AML-193 (cell line): ENCODE measurements around the gene TSSK6.

Experiments
- DNase-seq, 2 experiments: peaks; one replicate each; lab custom pipeline; 2025; lab: John Stamatoyannopoulos, UW

TSSK6 gene

DNA sequence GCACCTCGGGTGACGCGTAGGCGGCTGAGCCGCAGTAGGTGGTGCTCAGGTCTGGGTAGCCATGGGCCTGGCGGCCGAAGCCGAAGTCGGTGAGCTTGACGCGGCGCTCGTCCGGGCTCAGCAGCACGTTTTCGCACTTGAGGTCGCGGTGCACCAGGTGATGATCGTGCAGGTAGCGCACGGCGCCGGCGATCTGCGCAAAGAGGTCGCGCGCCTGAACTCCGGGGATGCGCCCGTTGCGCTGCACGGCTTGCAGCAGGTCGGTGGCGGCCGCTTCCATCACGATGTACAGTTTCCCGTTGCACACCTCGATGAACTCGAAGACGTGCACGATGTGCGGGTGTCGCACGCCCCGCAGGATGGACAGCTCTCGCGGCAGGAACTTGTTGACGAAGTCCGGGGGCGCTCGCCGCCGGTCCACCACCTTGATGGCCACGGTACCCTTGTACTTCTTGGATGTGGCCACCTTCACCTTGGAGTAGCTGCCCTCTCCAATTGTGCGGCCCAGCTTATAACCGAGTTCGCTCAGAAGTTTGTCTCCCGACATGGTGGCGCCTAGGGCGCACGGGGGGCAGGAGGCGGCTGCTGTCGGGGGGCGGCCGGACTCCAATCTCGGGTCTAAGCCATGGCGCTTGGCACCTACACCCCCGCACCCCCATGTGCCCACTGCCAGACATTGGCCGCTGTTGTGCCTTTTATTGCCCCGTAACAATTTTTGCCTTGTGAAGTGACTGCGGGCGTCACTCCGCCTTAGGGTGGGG lies at the start of gene TSSK6:
Gene TSSK6 (minus strand): TSS at position 668 of the 761 bp plus-strand sequence. CDS start 121 bp downstream, at position 547.
- DNase-seq = no peak

DNA sequence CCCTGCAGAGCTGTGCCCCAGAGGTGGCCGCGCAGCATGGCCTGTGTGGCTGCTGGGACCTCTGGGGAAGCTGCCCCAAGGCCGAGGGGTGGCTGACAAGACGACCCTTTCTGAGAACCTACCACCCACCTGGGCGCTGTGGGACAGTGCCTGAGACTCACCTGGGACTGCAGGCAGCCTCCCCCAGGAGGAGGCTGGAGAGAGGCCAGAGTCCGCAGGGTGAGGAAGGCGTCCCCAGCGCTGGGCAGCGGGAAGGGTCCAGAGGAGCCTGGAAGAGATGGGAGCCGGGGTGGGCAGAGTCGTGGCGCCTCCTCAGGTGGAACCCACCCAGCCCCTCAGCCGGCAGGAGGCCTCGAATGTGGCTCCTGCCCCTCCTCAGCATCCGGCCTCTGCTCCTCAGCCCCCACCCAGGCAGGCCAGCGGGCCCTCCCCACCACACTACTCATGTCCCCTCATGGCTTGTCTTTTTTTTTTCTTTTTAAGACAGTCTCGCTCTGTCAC lies 48.0 kb upstream of the TSSK6 start:
- no peak for DNase-seq

DNA sequence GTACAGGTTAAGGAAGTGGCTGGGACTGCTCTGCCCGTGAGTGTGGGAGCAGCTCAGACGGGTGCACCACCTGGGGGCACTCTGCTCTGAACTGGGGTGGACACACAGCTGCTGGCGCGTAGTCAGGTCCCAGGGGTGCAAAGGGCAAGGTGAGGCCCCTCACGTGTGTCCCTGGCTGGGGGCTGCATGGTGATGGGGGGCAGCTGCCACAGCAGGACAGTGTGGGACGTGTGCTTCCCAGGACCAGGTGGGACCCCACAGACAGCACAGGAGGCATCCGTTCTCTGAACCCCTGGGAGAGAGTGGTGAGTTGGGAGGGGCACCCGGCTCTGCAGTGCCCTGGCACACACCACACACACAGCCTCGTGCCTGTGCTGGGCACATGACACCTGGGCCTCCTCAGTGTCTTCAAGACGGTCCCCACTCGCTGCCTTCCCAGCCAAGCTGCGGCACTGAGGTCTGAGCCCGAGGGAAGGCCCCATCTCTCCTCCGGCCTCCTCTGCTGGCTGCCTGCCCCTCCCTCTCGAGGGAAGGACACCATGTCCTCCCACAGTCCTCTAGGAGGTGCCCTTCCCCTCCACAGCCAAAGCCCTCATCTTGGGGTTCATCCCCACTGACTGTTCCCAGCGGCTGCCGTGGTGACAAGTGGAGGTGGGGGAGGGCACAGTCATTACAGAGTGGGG lies 47.5 kb upstream of the TSSK6 start:
- peak in 1 of 2 experiments; percentile 3 for DNase-seq

DNA sequence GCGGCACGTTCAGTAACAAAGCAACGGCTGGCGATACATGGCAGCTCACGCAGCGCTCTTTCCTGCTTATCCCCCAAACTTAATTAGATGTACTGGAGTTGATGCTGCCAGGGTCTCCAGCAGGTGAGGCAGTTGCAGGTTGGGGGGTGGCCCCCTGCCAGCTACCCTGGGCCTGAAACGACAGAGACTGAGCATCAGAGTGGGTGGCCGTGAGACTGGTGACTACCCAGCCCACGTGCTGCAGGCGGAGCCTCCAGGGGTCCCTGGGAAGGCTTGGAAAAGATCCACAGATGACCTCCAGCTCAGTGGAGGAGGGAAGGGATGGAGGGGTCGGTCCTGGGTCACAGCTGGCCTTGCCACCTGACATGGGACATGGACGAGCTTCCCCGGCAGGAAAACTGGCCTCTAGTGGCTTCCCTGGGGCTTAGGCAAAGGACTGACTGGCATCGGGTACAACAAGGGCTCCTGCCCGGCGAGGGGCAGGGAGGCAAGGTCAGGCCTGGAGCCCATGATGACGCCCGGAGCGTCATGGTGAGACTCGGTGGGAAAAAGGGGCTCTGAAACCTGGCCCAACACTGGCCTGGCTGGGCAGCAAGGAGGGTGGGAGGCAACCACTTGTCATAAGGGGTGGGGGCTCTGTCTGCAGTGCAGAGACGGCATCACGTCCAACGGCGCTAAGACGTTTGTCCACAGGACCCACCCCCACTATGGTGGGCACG lies 46.8 kb upstream of the TSSK6 start:
- DNase-seq = no peak

DNA sequence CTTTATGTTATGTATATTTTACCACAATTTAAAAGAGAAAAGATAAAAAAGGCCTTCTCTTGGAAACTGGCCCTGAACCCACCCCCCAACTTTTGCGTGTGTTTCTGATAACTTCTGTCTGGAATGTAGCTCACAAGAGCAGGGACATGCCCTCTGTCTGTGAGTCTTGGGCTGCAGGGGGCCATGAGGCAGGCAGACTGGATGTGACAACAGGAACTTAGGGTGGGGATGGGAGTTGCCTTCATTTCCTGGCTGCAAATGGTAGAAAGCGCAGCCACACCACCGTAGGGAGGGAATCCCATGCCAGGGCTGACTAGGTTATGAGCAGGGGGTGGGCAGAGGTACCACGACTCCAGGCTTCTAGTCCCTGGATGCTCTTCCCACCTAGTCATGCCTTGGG lies 44.6 kb upstream of the TSSK6 start:
- DNase-seq = no peak

DNA sequence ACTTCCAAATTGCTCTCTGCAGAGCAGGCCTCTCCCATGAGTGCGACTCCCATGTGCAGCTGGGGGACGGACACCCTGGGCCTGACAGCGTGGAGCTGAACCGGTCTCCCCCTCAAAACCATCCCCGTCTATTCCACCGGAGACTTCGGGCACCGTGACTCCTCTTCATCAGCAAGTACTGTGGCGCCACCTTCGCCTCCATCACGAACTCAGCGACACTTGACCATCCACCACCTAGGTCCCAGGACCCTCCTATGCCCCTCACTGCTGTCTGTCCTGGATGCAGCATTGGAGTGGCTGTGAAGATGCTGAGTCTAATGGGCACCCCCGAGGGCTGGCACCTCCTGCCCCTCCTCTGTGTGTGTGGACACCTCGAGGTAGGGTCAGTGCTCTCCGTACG lies 43.3 kb upstream of the TSSK6 start:
- no peak for DNase-seq

DNA sequence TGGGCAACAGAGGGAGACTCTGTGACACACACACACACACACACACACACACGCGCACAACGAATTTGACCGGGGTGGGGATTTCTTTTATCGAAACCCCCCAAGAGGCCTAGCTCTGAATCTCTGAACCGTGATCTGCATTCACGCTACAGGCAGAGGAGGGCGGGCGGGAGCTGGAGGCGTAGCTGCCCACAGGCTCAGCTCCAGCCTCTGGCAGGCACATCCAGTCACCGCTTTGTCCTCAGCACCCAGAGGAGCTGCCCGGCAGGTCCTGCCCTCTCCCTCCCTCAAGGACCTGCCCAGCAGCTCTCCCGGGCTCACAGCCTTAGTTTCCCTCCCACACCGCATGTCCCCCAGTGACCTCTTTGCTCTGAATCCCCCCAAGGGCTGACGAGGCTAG lies 42.7 kb upstream of the TSSK6 start:
- DNase-seq = no peak

DNA sequence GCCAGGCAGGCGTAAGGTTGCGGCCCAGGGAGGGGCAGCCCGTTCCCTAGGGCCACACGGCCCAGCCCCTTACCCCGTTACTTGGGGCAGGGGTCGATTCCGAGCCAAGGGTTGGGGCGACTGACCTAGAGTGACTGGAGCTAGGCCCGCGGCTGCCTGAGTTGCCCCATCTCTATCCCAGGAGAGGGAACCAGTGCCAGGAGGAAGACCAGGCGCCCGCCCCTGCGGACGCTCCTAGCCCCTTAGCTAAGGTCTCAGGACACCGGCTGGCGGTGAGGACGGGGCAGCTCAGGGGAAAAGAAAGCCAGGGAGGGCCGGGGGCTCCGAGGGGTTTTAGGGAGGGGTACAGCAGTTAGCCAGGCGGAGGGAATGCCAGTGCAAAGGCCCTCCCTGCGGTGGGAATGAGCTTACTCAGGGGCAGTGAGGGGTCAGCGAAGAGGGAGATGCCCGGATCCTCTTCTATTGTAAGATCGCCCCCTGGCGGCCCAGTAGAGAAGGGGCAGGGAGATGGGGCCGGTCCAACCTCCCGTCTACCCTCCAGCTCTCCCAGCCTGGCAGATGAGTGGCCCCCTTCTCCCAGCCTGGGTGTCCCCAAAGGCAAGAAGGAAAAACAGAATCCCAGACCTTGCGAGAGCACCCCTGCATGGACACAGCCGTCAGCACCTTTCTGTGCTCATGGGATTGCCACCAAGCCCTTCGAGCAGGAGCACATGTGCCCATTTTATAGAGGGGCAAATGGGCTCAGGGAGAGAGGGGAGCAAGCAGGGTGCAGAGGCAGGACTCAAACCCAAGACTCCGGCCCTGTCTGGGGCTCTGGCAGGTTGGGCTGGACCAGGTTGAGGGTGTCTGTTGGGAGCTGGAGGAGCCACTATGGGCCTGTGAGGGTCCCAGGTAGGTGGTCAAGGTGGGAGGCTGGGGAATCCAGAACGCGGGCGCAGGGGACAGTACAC lies 39.0 kb upstream of the TSSK6 start:
- peak; percentile 31 to 35 for DNase-seq

DNA sequence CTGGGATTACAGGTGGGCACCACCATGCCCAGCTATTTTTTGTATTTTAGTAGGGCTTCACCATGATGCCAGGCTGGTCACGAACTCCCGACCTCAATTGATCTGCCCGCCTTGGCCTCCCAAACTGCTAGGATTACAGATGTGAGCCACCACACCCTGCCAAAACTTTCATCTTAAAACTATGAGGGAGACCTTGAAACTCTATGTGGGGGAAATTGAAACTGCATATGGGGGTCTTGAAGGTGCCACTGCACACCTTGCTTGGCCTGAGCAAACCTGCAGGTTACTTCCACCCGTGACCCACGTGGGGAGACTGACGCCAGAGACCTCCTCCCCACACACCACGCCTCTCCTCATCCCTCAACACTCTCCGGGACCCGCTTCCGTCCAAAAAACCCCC lies 38.3 kb upstream of the TSSK6 start:
- no peak for DNase-seq

DNA sequence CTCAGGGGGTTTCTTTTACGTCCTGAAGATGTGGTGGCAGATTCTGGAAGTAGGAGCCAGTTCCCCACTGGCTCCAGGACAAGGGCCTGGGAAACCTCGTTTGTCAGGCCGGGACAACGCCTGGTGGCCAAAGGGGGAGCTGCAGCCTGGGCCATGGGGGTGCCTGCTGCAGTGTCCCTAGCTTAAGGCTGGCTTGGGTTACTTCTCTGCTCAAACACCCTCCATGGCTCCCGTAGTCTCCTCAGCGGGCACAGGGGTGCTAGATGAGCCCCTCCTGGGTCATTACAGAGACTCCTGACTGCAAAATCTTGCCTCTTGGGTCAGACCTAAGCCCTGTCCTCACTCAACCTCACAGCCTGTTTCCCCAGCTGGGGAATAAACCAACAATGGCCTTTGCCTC lies 37.5 kb upstream of the TSSK6 start:
- peak in 1 of 2 experiments; percentile 8 for DNase-seq

DNA sequence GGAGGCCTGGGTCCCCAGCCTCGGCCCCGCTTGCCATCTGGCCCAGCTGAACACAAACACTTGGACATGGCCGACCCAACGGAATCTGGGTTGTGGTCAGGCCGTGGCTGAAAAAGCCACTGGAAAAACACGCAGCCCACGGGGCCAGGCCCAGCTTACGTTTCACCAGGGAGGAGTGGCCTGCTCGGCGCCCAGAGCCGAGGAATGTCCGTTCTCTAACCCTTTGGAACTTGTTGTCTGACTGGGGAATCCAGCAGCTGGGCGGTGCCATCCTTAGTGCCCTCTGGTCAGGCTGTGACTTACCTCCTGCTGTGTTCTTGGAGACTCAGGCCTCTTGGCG lies 36.5 kb upstream of the TSSK6 start:
- no peak for DNase-seq

DNA sequence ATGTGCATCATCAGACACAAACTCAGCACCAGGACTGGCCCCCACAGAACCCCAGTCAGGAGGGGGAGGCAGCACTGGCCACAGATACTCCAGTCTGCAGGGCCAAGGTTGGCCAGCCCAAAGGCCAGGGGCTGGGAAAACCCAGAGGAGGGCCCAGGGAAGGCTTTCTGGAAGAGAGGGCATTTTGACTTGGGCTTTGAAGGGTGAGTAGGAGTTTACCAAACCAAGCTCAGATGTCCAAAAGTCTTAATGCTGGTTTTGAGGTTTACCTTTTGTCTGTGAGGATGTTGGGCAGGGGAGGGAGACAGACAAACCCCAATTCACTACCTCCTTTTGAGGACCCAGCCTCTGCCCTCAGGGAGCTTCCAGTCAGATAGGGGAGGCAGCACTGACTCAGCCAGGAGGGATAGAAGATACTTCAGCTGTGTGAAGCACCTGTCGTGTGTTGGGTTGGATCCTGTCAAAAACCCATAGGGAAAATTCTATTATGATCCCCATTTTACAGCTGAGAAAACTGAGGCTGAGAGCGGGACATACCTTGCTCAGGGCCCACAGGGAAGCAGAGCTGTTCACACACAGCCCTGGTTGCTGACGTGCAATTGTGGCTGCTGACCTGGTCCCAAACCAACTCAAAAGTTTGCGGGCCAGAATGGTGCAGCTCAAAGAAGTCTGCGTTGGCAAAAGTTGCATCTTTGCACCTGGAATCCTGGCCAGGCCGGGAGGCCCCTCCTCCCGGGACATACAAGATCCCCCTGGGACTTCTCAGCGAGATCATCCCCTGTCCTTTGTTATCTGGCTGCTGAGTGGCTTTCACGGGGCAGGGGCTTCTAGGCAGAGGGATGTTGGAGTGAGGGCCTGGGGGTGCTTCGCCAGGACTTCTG lies 35.9 kb upstream of the TSSK6 start:
- no peak for DNase-seq

DNA sequence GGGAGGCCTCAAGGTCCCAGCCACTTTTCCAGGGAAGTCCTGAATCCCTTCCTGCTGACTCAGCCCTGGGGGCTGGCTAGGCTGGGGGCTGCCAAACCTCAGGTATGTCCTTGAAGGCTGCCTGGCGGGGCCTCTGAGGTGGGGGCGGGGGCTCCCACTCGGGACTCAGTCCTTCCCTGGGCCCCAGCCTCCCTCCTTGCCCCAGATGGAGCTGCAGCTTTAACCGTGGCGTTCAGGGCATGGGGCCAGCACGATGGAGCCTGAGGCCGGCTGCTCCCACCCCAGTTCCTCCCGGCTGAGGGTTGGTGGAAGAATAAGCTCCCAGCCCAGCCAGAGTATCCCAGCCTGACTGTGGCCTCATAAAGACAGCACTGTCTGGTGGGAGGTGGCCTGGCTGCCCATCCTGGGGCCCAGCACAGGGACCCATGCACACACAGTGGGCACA lies 35.2 kb upstream of the TSSK6 start:
- no peak for DNase-seq

DNA sequence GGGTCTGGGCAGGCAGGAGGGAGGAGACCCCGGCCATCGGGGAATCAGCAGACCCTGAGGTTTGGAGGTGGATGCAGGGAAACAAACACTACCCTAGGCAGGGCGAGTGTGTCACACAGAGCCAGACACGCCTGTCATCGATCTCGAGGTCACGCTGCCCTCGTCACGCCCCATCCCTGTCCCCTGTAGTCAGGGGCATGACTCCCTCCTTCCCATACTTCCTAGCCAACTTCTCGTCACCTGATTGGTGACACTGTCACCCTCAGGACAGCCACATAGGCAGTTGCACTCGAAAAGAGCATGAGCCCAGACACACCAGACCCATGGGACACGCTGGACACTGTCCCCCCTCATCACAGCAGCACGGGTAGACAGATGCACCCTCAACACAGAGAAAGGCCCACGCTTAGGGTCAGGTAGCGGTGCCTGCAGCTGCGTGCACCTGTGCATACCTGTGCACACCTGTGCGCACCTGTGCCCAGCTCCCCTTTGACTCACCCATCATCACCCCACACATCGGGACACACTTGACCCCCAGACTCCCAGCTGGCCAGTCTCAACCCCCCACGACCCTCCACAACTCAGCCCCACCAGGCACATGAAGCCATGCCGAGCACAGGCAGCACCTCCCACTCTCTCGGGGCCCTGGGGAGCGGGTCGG lies 34.6 kb upstream of the TSSK6 start:
- DNase-seq = no peak

DNA sequence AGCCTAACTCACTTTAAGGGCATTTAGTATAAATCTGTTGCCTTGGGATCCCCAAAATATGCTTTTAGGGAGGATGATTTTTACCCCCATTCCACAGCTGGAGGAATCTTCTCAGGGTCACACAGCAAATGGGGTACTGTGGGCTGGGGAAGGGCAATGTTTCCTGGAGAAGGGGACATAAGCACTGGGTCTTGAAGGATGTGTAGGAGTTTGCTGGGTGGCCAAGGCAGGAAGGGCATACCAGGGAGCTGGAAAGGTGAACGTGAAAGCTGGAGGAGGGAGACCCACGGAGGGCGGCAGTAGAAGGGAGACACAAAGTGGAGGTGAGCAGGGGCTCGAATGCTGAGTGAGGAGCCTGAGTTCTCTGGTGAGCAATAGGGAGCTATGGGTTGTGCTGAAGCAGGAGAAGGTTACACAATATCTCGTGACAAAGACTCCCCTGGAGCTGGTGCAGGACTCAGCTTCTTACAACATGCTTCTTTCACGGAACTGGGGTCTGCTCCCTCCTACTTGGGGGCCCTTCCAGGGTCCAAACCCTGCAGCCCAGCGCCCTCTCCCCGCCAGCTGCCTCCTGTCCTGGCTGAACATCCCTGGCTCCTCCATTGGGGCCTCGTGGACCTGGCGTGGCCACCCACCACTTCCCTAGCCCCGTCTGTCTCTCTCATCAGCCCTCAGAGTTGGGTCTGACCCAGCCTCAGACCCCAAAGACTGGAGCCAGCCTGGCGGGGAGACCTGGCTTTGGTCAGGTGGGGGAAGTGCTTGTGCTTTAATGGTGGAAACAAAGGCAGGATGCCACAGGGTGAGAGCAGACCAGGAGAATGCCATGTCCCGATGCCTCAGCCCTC lies 33.8 kb upstream of the TSSK6 start:
- peak; percentile 44 to 55 for DNase-seq

DNA sequence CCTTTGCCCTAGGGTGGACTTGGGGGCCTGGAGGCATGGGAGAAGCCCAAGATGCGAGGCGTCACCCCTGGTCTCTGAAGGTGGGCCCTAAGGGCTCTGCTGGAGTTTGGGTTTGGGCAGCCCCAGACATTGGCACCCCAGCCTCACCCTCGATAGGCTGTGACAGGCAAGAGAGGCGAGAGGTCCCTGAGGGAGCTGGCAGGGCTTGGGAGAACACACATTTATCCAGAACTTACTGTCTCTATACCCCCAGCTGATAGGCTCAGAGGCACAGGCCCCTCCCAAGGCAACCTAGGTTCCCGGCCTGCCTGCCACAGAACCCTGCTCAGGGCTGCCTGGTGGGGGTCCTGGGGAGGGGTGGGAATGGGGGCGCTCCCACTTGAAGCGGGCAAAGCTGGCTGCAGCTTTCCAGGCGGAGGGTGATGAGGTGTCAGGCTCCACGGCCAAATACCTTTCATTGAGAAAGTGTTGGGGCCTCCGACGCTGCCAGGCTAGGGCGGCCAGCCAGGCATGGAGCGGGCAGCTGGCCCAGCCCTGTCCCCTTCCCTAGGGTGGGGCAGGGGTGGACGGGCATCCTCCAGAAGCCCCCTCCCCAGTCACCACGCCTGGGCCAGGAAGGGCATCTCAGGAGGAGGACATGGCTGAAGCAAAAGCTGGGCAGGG lies 32.5 kb upstream of the TSSK6 start:
- no peak for DNase-seq

DNA sequence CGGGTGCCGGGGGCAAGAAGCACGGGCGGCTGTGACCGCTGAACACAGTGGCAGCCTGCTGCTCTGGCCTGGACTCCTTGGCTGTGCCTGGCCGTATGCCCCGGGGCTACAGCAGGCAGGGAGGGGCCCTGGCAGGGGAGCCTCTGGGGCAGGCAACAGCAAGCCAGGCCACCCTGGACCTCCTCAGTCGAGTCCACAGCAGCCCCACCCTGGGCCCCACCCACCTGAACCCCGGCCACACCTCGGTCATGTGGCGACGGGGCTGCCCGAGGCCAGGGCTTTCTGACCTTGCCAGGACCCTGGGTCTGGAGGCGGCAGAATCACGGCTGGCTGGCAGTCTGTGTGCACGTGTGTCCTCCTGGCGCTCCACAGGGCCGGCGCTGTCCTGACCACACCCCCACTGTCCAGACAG lies 31.4 kb upstream of the TSSK6 start:
- no peak for DNase-seq

DNA sequence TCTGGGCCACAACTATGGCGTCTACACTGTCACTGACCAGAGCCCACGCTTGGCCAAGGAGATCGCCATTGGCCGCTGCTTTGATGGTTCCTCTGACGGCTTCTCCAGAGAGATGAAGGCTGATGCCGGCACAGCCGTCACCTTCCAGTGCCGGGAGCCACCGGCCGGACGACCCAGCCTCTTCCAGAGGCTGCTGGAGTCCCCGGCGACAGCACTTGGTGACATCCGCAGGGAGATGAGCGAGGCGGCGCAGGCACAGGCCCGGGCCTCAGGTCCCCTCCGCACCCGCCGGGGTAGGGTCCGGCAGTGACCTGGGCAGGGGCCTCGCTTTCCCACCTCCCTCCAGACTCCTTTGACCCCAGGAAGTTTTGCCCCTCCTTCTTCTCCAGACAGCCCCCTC lies 30.4 kb upstream of the TSSK6 start:
- DNase-seq = no peak
